A549 treated with GW870086 at 1 μM for 4 hours (cell line): ENCODE data around the gene RIMKLA. TPM values are rescaled to one million over a fixed set of nuclear protein-coding genes. Genes with fewer than 3 reads are reported as not detected.

Experiments
- total RNA-seq: library from RNA; stranded (reverse); fragments of 200-300 nt; extraction: Qiagen RNA extraction; gene quantifications from 5 replicates; pipeline ENCODE4 v1.2.3, GENCODE V29; 2022; ENCODE audit warnings: low read depth

Gene RIMKLA, protein sequence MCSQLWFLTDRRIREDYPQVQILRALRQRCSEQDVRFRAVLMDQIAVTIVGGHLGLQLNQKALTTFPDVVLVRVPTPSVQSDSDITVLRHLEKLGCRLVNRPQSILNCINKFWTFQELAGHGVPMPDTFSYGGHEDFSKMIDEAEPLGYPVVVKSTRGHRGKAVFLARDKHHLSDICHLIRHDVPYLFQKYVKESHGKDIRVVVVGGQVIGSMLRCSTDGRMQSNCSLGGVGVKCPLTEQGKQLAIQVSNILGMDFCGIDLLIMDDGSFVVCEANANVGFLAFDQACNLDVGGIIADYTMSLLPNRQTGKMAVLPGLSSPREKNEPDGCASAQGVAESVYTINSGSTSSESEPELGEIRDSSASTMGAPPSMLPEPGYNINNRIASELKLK
- 0.27 to 1.0 TPM (median 0.76 TPM) in 5 replicates for total RNA-seq

DNA sequence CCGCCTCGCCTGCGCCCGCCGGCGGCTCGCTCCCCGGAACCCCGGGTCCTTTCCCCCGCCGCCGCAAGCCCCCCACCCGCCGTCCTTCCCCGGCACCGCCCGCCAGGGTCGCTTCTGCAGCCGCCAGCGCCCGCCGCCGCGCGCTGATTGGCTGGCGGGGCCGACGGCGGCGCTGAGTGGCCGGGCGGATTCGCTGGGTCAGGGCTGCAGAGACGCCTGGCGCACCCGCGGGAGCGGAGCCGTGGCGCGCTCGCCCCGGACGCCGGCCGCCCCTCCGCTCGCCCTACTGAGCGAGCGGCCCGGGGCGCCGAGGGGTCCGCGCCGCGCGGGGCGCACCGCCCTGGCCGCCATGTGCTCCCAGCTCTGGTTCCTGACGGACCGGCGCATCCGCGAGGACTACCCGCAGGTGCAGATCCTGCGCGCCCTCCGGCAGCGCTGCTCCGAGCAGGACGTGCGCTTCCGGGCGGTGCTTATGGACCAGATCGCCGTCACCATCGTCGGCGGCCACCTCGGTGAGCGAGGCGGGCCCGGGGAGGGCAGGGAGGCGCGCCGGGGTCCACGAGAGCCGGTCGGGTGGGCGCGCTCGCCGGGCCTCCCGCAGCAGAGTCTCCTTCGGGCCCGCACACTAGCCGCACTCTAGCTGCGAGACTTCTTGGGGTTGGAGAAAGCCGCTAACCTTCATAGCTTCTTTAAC, at the start of gene RIMKLA:
Gene RIMKLA, plus strand, starts transcription at position 207 of the 694 bp plus-strand sequence. Its CDS starts 143 bp downstream, at position 350.

DNA sequence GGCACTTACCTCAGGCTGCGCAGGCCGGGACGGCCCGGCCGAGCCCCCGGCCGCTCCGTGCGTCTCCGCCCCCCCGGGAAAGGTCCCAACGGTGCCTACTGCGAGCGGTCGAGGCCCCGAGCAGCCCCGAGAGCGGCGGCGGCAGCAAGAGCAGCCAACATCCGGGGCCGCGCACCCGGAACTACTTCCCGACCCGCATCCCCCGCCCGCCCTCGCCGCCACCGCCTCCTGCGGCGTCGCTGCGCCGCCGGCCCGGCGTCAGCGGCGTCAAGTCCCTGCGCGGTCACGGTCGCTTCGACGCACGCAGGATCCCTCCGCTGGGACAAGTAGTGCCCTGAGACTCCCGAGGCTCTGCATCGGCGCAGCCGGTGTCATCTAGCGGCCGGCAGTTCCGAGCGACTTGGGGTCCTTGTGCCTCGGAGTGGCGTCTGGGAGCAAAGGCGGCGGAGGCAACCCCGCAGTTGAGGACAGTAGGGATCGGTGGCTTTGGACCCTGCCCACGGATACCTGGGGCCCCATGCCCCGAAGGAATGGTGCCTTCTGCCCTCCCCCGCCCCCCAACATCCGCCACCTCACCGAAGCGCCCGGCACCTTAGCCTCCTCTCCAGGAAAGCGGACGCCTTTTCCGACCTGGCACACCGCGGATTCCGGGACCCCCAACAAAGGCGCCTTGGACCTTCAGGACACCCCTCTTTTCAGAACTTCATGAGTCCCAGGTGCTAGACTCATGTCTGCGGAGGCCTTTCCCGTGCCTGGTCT, 45.4 kb upstream of the RIMKLA start, which contains the start of gene FOXJ3:
Gene FOXJ3, minus strand, starts transcription at position 186 of the 759 bp plus-strand sequence. CDS start 24,142 bp downstream, outside the sequence.

DNA sequence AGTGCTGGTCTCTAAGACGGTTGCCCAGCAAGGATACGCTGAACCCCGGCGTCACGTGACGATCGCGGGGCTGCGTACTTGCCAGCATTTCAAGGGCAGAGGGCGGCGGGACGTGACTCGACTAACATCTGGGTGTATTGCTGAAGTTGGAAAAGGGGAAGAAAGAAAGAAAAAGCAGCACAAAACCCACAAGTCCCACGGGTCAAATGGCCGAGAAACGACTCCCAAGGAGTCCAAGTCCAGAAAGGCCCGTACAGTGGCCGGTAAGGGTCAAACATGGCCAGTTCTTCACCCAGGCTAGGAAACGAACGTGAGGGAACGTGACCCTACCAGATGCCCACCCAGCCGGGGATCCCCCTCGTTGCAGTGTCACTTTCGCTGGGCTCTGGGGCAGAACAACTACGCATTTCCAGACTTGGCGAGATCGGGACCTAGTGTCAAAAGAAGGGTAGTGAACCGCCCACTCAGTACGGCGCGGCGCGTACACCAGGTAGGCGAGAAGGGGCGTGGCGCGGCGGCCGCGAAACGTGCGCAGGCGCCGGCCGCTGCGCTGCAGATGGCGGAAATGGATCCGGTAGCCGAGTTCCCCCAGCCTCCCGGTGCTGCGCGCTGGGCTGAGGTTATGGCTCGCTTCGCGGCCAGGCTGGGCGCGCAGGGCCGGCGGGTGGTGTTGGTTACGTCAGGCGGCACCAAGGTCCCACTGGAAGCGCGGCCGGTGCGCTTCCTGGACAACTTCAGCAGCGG, 75.6 kb downstream of the RIMKLA start, which contains the start of the genes PPCS and ZMYND12:
Gene PPCS, plus strand, starts transcription at position 534 of the 744 bp plus-strand sequence. Its CDS starts 23 bp downstream, at position 557.
Gene ZMYND12, minus strand, starts transcription at position 13 of the 744 bp plus-strand sequence. CDS start 25 bp downstream, outside the sequence.

DNA sequence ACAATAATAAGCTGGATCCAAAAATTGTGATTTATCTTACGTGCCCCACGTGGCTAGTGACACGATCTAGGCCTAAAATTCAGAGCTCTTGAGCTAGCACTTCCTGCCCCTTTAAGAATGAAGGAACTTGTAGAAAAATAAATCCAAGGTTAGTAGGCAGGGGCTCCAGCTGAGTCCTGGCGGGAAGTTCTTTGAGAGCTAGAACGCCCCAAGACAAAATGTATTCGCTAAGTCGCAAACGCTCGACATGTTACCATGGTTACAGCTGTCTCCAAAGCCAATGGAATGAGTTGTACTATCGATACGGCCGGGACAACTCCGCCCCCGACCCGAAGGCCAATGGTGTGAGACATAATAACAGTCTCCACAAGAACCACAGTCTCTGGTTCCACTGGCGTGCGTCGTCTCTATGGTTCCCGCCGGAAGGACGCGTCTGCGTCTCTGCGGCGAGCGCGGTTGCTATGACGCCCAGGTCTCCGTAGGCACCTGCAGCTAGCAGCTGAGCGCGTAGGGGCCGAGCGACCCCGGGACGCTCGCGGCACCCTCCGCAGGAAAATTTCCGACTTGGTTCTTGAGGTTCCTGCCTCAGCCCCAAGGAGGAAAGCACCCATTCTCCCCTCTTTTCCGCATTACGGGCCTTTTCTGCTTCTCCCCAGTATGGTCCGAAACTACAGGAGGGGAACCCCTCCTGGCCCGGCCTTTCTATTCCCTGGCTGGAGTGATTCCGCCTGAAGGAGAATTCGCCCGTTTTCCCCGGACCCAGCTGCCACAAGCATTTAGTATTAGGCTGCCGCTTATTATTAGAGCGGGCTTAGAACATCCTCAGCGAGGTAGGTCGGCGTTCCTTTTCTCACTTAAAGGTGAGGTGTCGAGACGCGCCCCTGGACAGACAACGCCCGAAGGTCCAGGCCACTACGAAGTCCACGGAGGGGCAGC, 82.5 kb downstream of the RIMKLA start, which contains the start of gene CCDC30:
Gene CCDC30, plus strand, starts transcription at position 459 of the 936 bp plus-strand sequence. CDS start 17,266 bp downstream, outside the sequence.

Other genes with a start within 250 kb of the RIMKLA start
- gene GUCA2B, start 227.4 kb upstream of the RIMKLA start, total RNA-seq = not detected in 5 replicates
- gene GUCA2A, start 216.0 kb upstream of the RIMKLA start, total RNA-seq = not detected in 5 replicates
- gene FOXJ3, start 45.6 kb upstream of the RIMKLA start, total RNA-seq = 15.3 to 18.9 TPM (median 18.8 TPM) in 5 replicates
- gene ZMYND12, start 75.2 kb downstream of the RIMKLA start, total RNA-seq = 0.37 to 0.49 TPM (median 0.40 TPM) in 4 of 5 replicates, not detected in the other
- 32.5 to 42.7 TPM (median 39.9 TPM) in 5 replicates for gene PPCS, start 75.8 kb downstream of the RIMKLA start, total RNA-seq
- 0.44 to 1.2 TPM (median 0.64 TPM) in 5 replicates for gene CCDC30, start 82.5 kb downstream of the RIMKLA start, total RNA-seq